Germinal center (tissue), 1 donor: Measurements from ENCODE around the gene ACTN3.
"Not testable (repeated sequence)": the region's sequence is repeated elsewhere in the genome, so short reads cannot be mapped to it uniquely, and the experiment has no call there.

Experiments
- DNase-seq: peaks from one replicate; pipeline ENCODE4 v3.0.0; 2012; ENCODE audit warnings: mixed read lengths, low spot score

The ACTN3 gene

GRCh38 chr11:66564984-66565383 lies 18.3 kb downstream of the ACTN3 start:
- no peak for DNase-seq

- DNase-seq: no peak
These were observed 19.5 kb downstream of the ACTN3 start for GRCh38 chr11:66566221-66566620.

- DNase-seq: no peak
These were observed 21.1 kb downstream of the ACTN3 start for GRCh38 chr11:66567787-66568123.

GRCh38 chr11:66568124-66568916 lies 21.6 kb downstream of the ACTN3 start, which contains the start of gene CTSF:
TSS of gene CTSF (minus strand) at chr11:66568606. CDS start at chr11:66568486, 120 bp downstream.
- DNase-seq: peak; percentile 90

- DNase-seq: no peak
These were observed 22.4 kb downstream of the ACTN3 start for GRCh38 chr11:66569076-66569475.

- DNase-seq: no peak
These were observed 23.6 kb downstream of the ACTN3 start for GRCh38 chr11:66570079-66570849.

GRCh38 chr11:66570850-66571180 lies 24.1 kb downstream of the ACTN3 start:
- DNase-seq: no peak

- peak; percentile 86 for DNase-seq
These were observed 32.4 kb downstream of the ACTN3 start for GRCh38 chr11:66579017-66579606.

- no peak for DNase-seq
These were observed 34.1 kb downstream of the ACTN3 start for GRCh38 chr11:66580803-66581202.

- DNase-seq: no peak
These were observed 34.6 kb downstream of the ACTN3 start for GRCh38 chr11:66581261-66581660.

- not testable (repeated sequence) for DNase-seq
These were observed 36.0 kb downstream of the ACTN3 start for GRCh38 chr11:66582565-66583147.

GRCh38 chr11:66585447-66585846 lies 38.7 kb downstream of the ACTN3 start:
- DNase-seq: not testable (repeated sequence)

- no peak for DNase-seq
These were observed 39.4 kb downstream of the ACTN3 start for GRCh38 chr11:66586136-66586535.

- DNase-seq: not testable (repeated sequence)
These were observed 42.6 kb downstream of the ACTN3 start for GRCh38 chr11:66589315-66589714.

- DNase-seq: no peak
These were observed 43.4 kb downstream of the ACTN3 start for GRCh38 chr11:66589996-66590675.

- DNase-seq: no peak
These were observed 44.5 kb downstream of the ACTN3 start for GRCh38 chr11:66591175-66591574.

GRCh38 chr11:66592457-66593302 lies 46.0 kb downstream of the ACTN3 start, which contains the start of the genes CCDC87 and CCS:
TSS of gene CCDC87 (minus strand) at chr11:66593063. CDS start at chr11:66593015, 48 bp downstream.
TSS of gene CCS (plus strand) at chr11:66593185. CDS start at chr11:66593262, 77 bp downstream.
- peak; percentile 100 for DNase-seq

GRCh38 chr11:66593303-66593635 lies 46.6 kb downstream of the ACTN3 start:
- DNase-seq: no peak

- no peak for DNase-seq
These were observed 46.9 kb downstream of the ACTN3 start for GRCh38 chr11:66593650-66594049.

GRCh38 chr11:66595245-66595904 lies 48.7 kb downstream of the ACTN3 start:
- DNase-seq: no peak
